NCI-H446 (cell line): ENCODE data around the gene CAMSAP1.

Source experiments
- DNase-seq, 2 experiments: peaks; one replicate each; lab custom pipeline; 2025; lab: John Stamatoyannopoulos, UW

Gene CAMSAP1

DNA sequence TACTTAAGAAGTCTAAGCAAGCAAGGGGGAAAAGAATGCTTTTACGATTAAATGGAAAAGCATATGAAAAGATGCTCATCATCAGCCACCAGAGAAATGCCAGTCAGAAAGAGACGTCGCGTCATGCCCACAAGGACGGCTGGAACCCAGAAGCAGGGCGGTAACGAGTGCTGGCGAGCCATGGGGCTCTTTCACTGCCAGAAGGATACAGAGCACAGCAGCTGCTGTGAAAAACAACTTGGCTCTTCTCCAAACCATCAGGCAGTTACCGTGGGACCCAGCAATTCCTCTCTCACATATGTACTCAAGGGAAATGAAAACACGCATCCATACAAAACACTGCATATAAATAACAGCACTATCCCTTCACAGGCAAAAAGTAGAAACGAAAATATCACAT, 95.5 kb downstream of the CAMSAP1 start:
- peak in 1 of 2 experiments; percentile 60 for DNase-seq

GRCh38 chr9:135810806-135811575, 96.4 kb downstream of the CAMSAP1 start:
- DNase-seq = no peak

GRCh38 chr9:135809166-135809565, 98.2 kb downstream of the CAMSAP1 start:
- no peak for DNase-seq

GRCh38 chr9:135805422-135806022, 101.8 kb downstream of the CAMSAP1 start:
- DNase-seq = no peak

DNA sequence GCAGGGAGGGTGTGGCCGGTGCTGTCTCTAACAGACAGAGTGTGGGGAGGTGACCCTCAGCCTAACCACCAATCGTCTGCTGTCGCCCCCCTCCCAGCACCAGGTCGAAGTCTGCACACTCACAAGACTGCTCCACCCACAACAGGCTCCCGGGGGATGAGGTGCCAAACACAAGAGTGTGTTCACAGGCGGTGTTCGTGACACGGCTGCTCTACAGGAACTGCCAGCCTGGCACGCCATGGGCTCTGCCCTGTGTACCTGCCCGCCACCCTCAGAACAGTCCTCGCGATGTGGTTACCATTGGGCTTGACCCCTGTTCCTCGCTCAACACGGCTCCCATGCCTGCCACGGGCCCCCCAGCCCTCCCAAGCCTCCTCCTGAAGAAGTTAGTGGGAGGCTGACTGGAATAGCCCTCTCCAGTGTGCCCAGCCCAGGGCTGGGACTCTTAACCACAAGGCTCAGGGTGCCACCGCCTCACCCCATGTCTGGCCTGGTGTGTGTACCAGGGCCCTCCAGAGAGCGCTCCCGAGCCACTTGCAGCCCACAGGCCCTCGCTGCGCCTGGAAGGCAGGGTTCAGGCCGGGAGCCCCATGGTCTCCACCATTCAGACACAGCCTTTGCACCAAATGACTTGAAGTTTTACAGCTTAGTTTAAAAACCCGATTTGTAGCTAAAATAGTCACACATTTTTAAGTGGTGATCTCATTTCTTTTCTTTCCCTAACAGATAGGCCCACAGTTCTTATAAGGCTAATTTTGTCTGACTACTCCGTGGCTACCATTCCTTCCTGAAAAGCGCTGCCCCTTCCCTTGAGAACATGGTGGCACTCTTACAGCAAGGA, 102.5 kb downstream of the CAMSAP1 start:
- no peak for DNase-seq

DNA sequence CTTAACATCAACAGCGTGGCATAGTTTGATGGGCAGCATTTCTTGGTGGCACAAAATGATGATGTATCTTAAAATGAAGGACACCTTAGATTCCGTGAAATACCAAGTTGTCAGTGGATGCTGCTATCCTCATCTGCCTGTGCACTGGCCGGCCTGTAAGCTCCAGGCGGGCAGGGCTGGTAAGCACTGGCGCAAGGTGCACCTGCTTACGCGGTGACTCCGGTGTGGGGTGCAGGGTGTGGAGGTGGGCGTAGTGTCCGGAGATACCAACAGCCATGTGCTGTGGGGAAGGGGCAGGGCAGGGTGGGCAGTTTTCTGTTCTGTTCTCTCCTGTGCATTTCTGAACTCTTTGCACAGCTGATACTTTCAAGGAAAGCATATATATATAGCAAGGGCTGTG, 103.9 kb downstream of the CAMSAP1 start:
- DNase-seq = no peak

- DNase-seq = no peak
Observed at GRCh38 chr9:135802876-135803419, 104.4 kb downstream of the CAMSAP1 start.

GRCh38 chr9:135801070-135801469, 106.3 kb downstream of the CAMSAP1 start:
- no peak for DNase-seq

DNA sequence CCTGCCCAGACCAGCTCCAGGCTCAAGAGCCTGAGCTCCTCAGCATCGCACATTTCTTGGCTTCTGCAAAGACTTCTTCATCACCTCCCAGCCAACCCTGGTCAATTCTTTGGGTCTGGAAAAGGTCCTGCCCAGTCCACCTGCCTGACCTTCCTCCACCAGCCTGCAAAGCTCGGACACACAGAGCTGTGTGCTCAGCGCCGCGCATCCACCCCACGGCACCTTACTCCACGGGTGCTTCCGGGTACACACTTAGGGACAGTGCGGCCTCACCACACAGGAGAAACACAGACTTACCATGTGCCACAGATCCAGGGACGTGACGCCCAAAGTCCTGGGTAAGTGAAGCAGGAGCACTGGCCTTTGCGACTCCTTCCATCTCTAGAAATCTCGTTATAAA, 108.1 kb downstream of the CAMSAP1 start:
- DNase-seq = no peak

GRCh38 chr9:135798263-135798585, 109.1 kb downstream of the CAMSAP1 start:
- no peak for DNase-seq

GRCh38 chr9:135797507-135798262, 109.7 kb downstream of the CAMSAP1 start:
- peak in 1 of 2 experiments; percentile 21 for DNase-seq

GRCh38 chr9:135796784-135797485, 110.4 kb downstream of the CAMSAP1 start:
- no peak for DNase-seq

GRCh38 chr9:135795391-135795790, 112.0 kb downstream of the CAMSAP1 start:
- DNase-seq = no peak

GRCh38 chr9:135794361-135794885, 112.9 kb downstream of the CAMSAP1 start:
- no peak for DNase-seq

DNA sequence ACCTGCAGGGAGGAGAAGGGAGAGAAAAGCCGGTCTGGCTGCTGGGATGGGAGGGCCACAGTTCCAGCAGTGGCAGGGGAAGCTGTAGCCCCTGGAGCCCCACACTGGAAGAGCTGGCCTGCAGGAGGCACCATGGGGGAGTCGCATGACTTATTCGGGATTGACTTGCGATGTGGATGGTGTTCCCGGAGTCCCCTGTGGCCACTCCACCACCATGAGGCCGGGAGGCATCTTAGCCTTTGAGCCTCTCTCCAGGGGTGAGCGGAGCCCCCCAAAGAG, 113.3 kb downstream of the CAMSAP1 start:
- DNase-seq = no peak

DNA sequence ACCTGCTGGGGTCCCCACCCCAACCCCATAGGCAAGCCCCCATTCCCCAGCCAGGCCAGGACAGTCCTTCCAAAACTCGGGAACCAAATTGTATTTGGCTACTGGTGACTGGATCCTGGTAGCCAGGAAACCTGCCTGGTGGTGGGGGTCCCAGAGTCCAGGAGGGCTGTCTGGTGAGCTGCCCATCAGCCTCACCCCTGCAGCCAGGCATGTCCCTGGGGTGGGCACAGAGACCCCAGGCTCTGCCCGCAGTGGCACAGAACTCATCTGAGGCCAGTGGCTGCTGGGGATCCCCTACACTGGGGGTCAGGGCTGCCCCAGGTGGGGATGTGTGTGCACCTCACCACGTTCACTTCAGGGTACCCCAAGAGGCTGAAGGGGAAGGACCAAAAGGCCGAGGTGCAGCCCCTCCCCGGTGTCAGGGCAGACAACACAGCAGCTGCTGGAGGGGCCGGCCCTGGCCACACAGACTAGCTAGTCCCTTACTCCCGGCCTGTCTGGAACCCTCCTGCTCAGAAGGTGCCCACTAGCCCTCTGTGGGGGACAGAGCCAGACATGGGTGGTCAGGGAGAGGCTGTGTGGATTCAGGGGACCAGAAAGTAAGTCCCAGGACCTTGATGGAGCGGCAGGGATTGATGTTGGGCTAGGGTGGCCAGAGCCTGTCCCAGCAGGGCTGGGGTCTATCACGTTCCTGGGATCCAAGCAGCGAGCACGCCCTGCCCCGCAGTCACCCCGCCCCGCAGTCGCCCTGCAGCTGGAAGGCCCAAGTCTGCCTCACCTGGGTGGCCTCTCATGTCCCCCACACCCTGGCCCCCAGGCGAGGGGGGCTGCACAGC, 113.9 kb downstream of the CAMSAP1 start:
- DNase-seq = no peak

- no peak for DNase-seq
Observed at GRCh38 chr9:135792268-135793128, 114.8 kb downstream of the CAMSAP1 start.

- no peak for DNase-seq
Observed at GRCh38 chr9:135791431-135792267, 115.7 kb downstream of the CAMSAP1 start.
